Activated T-cell treated with anti-CD3 and anti-CD28 coated beads, Interleukin-2, amount 50 U/mL, for 24 hours (primary cell): Measurements from ENCODE around the gene CAPZA2.
"Not testable (repeated sequence)": the region's sequence is repeated elsewhere in the genome, so short reads cannot be mapped to it uniquely, and the experiment has no call there.

Experiments used
- DNase-seq: peaks from one replicate; pipeline ENCODE4 v3.0.0-alpha.2; 2020
- H3K27ac Mint-ChIP-seq: 2 replicates; pipeline ENCODE4 v1.8.0; 2020; ENCODE audit warnings: mild to moderate bottlenecking, mixed read lengths
- H3K27me3 Mint-ChIP-seq: 2 replicates; pipeline ENCODE4 v1.8.0; 2020; ENCODE audit warnings: mixed read lengths
- H3K36me3 Mint-ChIP-seq: 2 replicates; pipeline ENCODE4 v1.8.0; 2020; ENCODE audit warnings: low read depth, mixed read lengths
- H3K4me1 Mint-ChIP-seq: 2 replicates; pipeline ENCODE4 v1.8.0; 2020; ENCODE audit warnings: low read depth, mixed read lengths
- H3K4me3 Mint-ChIP-seq: 2 replicates; pipeline ENCODE4 v1.8.0; 2020; ENCODE audit warnings: mild to moderate bottlenecking, moderate library complexity, mixed read lengths
- H3K9me3 Mint-ChIP-seq: 2 replicates; pipeline ENCODE4 v1.8.0; 2020; ENCODE audit warnings: mixed read lengths

Gene CAPZA2

GRCh38 chr7:116912269-116912909 is 50.0 kb downstream of the CAPZA2 start:
- no peaks in the 10 kb centered on the region for H3K9me3 Mint-ChIP-seq
- H3K4me1 Mint-ChIP-seq: peaks cover 6% of the 10 kb centered on the region
- H3K27me3 Mint-ChIP-seq: no peaks in the 10 kb centered on the region
- H3K27ac Mint-ChIP-seq: no peak overlapping the region
- DNase-seq: no peak
- peaks cover 83% of the 10 kb centered on the region for H3K36me3 Mint-ChIP-seq
- no peak overlapping the region for H3K4me3 Mint-ChIP-seq

DNA sequence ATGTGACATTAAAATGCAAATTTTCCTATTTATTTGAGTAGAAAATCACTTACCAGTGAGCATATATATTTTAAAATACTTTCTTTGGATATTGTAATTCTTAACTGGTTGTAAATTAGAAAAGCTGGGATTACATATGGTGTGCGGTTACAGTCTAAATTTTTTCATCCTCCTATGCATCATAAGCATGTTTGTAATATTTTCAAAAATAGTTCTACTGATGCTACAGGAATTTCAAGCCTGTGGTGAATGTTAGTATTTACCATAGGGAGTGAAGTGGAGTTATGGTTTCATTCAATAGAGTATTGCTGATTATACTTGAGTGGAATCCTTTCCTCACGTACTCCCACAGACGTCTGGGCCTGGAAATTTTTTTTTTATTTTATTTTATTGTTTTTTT is 56.3 kb downstream of the CAPZA2 start:
- Mint-ChIP-seq H3K4me3 (no peak overlapping the region), H3K27me3 (no peaks in the 10 kb centered on the region), H3K27ac (no peak overlapping the region), H3K36me3 (peaks cover 51% of the 10 kb centered on the region), H3K9me3 (no peaks in the 10 kb centered on the region), H3K4me1 (no peaks in the 10 kb centered on the region)
- no peak for DNase-seq

DNA sequence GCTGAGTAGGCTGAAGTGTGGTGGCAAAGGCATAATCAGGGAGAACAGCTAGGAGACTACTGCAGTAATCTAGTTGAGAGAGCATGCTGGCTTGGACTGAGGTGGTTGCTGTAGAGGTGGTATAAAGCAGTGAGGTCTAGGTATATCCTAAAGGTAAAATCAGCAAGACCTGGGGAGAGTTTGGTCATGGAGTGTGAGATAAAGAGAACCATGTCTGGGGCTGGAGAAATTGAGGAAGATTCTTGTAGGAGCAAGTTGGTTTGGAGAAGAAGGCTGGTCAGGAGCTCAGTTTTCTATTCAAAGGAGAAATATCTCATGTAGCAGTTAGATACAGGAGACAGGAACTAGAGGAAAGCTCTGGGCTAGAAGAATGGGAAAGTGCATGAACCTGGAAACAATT is 58.0 kb downstream of the CAPZA2 start:
- H3K27ac Mint-ChIP-seq: no peak overlapping the region
- no peaks in the 10 kb centered on the region for H3K4me1 Mint-ChIP-seq
- H3K27me3 Mint-ChIP-seq: no peaks in the 10 kb centered on the region
- H3K36me3 Mint-ChIP-seq: peaks cover 41% of the 10 kb centered on the region
- H3K9me3 Mint-ChIP-seq: no peaks in the 10 kb centered on the region
- H3K4me3 Mint-ChIP-seq: no peak overlapping the region
- no peak for DNase-seq

- H3K27me3 Mint-ChIP-seq: no peaks in the 10 kb centered on the region
- H3K4me1 Mint-ChIP-seq: no peaks in the 10 kb centered on the region
- no peak for DNase-seq
- H3K4me3 Mint-ChIP-seq: no peak overlapping the region
- peaks cover 23% of the 10 kb centered on the region for H3K36me3 Mint-ChIP-seq
- no peaks in the 10 kb centered on the region for H3K9me3 Mint-ChIP-seq
- H3K27ac Mint-ChIP-seq: no peak overlapping the region
Observed at GRCh38 chr7:116922545-116922944, 60.2 kb downstream of the CAPZA2 start.

DNA sequence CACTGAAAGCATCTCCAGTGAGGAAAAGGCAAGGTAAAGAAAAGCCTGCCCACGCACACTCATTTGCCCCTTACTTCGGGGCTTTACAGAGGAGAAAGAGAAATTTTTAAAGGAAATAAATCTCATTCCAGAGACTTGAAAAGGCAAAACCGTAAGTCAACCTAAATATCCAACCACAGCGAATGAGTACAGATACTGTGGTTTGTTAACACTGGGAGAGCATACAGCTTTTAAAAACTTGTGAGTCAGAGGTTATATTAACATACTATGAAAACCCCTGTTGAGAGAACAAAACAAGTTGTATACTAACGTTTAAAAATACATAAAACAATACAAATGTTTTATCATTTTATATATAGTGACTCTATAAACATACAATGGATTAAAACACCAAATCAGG is 62.4 kb downstream of the CAPZA2 start:
- no peak overlapping the region for H3K27ac Mint-ChIP-seq
- no peaks in the 10 kb centered on the region for H3K9me3 Mint-ChIP-seq
- peaks cover 7% of the 10 kb centered on the region for H3K36me3 Mint-ChIP-seq
- no peak overlapping the region for H3K4me3 Mint-ChIP-seq
- DNase-seq: no peak
- H3K4me1 Mint-ChIP-seq: no peaks in the 10 kb centered on the region
- no peaks in the 10 kb centered on the region for H3K27me3 Mint-ChIP-seq

- H3K36me3 Mint-ChIP-seq: no peaks in the 10 kb centered on the region
- H3K4me1 Mint-ChIP-seq: peaks cover 4% of the 10 kb centered on the region
- no peak for DNase-seq
- H3K27me3 Mint-ChIP-seq: peaks cover 3% of the 10 kb centered on the region
- H3K9me3 Mint-ChIP-seq: no peaks in the 10 kb centered on the region
- H3K4me3 Mint-ChIP-seq: no peak overlapping the region
- no peak overlapping the region for H3K27ac Mint-ChIP-seq
Observed at GRCh38 chr7:116929021-116929420, 66.6 kb downstream of the CAPZA2 start.

GRCh38 chr7:116929914-116930913 is 67.8 kb downstream of the CAPZA2 start:
- H3K4me1 Mint-ChIP-seq: peaks cover 4% of the 10 kb centered on the region
- no peaks in the 10 kb centered on the region for H3K9me3 Mint-ChIP-seq
- no peak overlapping the region for H3K4me3 Mint-ChIP-seq
- peaks cover 3% of the 10 kb centered on the region for H3K27me3 Mint-ChIP-seq
- no peaks in the 10 kb centered on the region for H3K36me3 Mint-ChIP-seq
- no peak overlapping the region for H3K27ac Mint-ChIP-seq
- peak; percentile 82 for DNase-seq

DNA sequence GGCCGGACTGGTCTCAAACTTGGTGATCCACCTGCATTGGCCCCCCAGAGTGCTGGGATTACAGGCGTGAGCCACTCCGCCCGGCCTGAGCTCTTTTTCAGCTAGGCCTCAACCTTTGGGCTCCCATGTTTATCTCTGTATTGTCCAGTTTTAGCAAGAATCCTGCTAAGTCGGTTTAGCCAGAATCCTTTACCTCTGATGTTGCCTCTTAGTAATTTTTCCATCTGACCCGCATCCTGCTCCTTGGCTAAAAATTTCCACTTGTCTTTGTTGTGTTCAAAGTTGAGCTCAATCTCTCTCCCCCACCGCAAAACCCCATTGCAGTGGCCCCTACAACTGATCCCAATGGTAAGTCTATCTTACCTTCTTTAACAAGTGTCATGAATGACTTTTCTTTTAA is 70.2 kb downstream of the CAPZA2 start:
- no peak overlapping the region for H3K4me3 Mint-ChIP-seq

DNA sequence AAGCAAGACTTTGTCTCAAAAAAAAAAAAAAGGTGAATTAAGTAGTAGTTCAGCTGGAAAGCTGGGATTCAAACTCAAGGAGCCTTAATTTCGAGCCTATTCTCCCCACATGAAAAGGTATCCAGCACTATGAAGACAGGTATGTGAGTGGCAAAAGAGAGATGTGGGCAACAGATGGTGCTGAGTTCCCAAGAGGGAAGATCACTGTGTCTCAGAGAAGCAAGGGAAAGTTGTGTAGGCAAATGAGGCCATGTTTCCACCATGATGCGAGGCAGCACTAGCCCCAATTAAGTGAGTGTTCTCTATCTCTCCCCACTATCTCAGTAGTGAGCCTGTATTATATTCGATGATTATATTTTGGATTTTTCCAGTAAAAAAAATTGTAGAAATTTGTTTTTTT is 71.1 kb downstream of the CAPZA2 start:
- Mint-ChIP-seq H3K9me3 (no peaks in the 10 kb centered on the region), H3K27me3 (peaks cover 15% of the 10 kb centered on the region), H3K4me3 (no peak overlapping the region), H3K36me3 (no peaks in the 10 kb centered on the region), H3K27ac (no peak overlapping the region), H3K4me1 (peaks cover 6% of the 10 kb centered on the region)
- DNase-seq: no peak

More for the DNA sequence above, 70.2 kb downstream of the CAPZA2 start:
- Mint-ChIP-seq H3K27ac (no peak overlapping the region), H3K4me1 (peaks cover 4% of the 10 kb centered on the region), H3K36me3 (no peaks in the 10 kb centered on the region), H3K9me3 (no peaks in the 10 kb centered on the region), H3K27me3 (peaks cover 10% of the 10 kb centered on the region)
- DNase-seq: no peak

GRCh38 chr7:116934580-116934979 is 72.2 kb downstream of the CAPZA2 start:
- Mint-ChIP-seq H3K27ac (no peak overlapping the region), H3K36me3 (no peaks in the 10 kb centered on the region), H3K4me1 (peaks cover 9% of the 10 kb centered on the region), H3K27me3 (peaks cover 17% of the 10 kb centered on the region), H3K9me3 (no peaks in the 10 kb centered on the region), H3K4me3 (no peak overlapping the region)
- no peak for DNase-seq

DNA sequence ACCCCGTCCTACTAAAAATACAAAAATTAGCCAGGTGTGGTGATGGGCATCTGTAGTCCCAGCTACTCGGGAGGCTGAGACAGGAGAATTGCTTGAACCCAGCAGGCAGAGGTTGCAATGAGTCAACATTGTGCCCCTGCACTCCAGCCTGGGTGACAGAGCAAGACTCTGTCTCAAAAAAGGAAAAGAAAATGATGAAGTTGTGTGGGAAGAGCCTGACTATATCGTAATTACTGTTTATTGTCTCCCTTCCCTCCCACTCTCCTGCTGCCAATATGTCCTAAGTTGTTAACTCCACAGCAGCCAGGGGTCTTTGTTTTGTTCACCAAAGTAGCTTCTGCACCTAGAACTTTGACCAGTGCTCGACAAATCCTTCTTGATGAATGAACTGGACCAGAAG is 74.5 kb downstream of the CAPZA2 start:
- not testable (repeated sequence) for H3K9me3 Mint-ChIP-seq

DNA sequence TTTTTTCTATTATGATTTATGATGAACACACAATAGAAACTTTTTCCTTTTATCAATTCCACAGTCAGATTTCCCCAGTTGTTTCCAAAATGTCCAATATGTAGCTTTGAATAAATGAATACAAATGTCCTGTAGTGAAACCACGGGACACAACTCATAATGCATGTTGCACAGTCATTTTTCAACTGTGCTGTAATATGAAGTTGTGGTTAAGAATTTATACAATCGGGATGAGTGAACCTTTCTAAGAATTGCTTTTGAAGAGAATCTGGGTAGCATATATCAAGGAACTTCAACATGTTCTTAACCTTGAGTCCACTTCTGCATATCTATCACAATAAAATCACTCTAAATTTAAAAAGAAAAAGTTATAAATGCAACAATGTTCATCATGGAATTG is 76.3 kb downstream of the CAPZA2 start:
- H3K9me3 Mint-ChIP-seq: no peaks in the 10 kb centered on the region

More for the DNA sequence above, 74.5 kb downstream of the CAPZA2 start:
- H3K4me1 Mint-ChIP-seq, H3K36me3 Mint-ChIP-seq, DNase-seq, H3K27ac Mint-ChIP-seq, H3K4me3 Mint-ChIP-seq: not testable (repeated sequence)
- H3K27me3 Mint-ChIP-seq: peaks cover 14% of the 10 kb centered on the region

DNA sequence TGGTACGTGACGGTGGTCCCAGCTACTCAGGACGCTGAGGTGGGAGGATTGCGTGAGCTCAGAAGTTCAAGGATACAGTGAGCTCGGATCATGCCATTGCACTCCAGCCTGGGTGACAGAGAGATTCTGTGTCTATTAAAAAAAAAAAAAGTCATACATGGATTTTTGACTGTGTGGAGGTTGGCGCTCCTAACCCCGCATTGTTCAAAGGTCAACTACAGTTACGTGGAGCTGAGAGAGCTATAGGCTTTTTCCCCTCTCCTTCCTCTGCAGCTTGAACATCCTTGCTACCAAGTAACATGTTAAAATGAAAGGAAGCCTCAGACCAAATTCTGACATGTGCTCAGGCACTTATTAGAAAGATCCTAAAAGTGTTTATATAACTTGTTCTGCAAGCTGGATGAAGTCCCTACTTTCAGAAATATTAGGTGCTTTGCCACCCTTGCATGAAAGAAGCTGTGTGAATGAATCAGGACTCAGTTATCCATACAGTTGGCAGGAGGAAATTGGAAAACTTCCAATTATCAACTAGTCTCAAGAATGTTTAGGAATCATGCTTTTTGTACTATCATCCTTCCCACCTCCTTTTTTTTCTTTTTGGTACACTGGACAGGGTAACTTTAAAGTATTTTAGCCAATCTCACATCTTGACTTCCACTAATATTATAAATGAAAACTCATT is 78.4 kb downstream of the CAPZA2 start:
- peaks cover 5% of the 10 kb centered on the region for H3K4me1 Mint-ChIP-seq

More for the DNA sequence above, 76.3 kb downstream of the CAPZA2 start:
- Mint-ChIP-seq H3K4me1 (peaks cover 5% of the 10 kb centered on the region), H3K36me3 (no peaks in the 10 kb centered on the region), H3K27me3 (peaks cover 14% of the 10 kb centered on the region), H3K4me3 (no peak overlapping the region), H3K27ac (no peak overlapping the region)
- no peak for DNase-seq

GRCh38 chr7:116942504-116942903 is 80.1 kb downstream of the CAPZA2 start:
- H3K4me3 Mint-ChIP-seq: no peak overlapping the region
- H3K9me3 Mint-ChIP-seq: no peaks in the 10 kb centered on the region
- H3K27me3 Mint-ChIP-seq: peaks cover 8% of the 10 kb centered on the region
- H3K27ac Mint-ChIP-seq: no peak overlapping the region
- DNase-seq: no peak
- H3K4me1 Mint-ChIP-seq: peaks cover 5% of the 10 kb centered on the region
- no peaks in the 10 kb centered on the region for H3K36me3 Mint-ChIP-seq

More for the DNA sequence above, 78.4 kb downstream of the CAPZA2 start:
- DNase-seq: no peak
- no peak overlapping the region for H3K27ac Mint-ChIP-seq
- no peaks in the 10 kb centered on the region for H3K9me3 Mint-ChIP-seq
- H3K4me3 Mint-ChIP-seq: no peak overlapping the region
- H3K27me3 Mint-ChIP-seq: peaks cover 11% of the 10 kb centered on the region
- H3K36me3 Mint-ChIP-seq: no peaks in the 10 kb centered on the region
